ENCODE measurements around the gene HSD17B12. TPM values are rescaled to one million over a fixed set of nuclear protein-coding genes. Genes with fewer than 3 reads are reported as not detected.

The HSD17B12 gene
- total RNA-seq, 4 donors from 2014 or later: 27.9 to 161 (median 99.8) TPM

DNA sequence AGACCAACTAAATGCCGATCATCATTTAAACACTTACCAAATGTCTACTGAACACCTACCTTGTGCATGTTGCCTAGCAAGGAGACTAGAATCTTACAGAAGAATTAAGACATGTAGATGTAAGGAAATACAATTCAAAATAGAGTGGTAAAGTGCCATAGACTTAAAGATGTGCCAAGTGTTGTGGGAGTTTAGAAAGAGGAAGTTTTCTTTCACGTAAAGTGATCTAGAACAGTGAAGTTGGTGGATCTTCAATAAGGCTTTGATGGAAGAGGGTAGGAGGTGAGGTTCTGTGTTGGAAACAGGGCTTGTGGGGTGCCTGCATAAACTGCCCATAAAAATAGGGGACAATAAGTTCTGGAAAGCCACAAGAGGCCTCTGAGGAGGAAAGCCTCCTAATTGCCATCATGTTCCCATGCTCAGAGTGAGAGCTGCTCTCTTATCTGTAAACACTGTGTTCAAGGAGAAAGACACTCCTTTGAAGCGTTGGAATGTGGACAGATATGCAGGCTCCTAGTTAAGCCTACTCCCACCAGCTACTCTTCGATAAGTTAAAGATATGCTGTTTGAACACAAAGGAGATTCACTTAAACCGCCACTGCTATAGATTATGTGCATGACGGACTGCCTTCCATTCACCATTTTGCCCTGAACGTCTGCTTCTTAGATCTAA is 66.7 kb downstream of the HSD17B12 start:
- intact Hi-C loops (cut with DNase I; ENCODE audit: low total_unique reads): no loop called here
- H3K27me3 ChIP-seq: no peaks in the 10 kb centered on the region
- TF ChIP-seq, protein P1, sequence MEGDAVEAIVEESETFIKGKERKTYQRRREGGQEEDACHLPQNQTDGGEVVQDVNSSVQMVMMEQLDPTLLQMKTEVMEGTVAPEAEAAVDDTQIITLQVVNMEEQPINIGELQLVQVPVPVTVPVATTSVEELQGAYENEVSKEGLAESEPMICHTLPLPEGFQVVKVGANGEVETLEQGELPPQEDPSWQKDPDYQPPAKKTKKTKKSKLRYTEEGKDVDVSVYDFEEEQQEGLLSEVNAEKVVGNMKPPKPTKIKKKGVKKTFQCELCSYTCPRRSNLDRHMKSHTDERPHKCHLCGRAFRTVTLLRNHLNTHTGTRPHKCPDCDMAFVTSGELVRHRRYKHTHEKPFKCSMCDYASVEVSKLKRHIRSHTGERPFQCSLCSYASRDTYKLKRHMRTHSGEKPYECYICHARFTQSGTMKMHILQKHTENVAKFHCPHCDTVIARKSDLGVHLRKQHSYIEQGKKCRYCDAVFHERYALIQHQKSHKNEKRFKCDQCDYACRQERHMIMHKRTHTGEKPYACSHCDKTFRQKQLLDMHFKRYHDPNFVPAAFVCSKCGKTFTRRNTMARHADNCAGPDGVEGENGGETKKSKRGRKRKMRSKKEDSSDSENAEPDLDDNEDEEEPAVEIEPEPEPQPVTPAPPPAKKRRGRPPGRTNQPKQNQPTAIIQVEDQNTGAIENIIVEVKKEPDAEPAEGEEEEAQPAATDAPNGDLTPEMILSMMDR (IDR thresholded peaks at IDR 0.05): no peak
- TF ChIP-seq POLR2A (IDR thresholded peaks at IDR 0.05): no peak
- H3K4me3 ChIP-seq: no peak overlapping the region
- DNase-seq: no peak
- H3K4me1 ChIP-seq: no peaks in the 10 kb centered on the region
- H3K36me3 ChIP-seq: no peaks in the 10 kb centered on the region
- H3K27ac ChIP-seq: no peak overlapping the region
- no peaks in the 10 kb centered on the region for H3K9me3 ChIP-seq

DNA sequence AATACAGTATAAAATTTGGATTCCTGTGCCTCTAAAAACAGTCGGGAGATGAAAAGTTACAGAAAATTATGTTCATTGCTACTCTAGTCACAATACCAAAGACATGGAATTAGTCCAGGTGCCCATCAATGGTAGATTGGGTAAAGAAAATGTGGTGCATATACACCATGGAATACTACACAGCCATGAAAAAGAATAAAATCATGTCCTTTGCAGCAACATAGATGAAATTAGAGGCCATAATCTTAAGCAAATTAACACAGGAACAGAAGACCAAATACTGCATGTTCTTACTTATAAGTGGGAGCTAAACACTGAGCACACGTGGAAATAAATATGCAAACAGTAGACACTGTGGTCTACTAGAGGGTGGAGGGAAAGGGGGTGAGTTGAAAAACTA is 67.6 kb downstream of the HSD17B12 start:
- TF ChIP-seq POLR2A (IDR thresholded peaks at IDR 0.05): no peak
- TF ChIP-seq, protein P1 (IDR thresholded peaks at IDR 0.05): no peak
- H3K9me3 ChIP-seq: no peaks in the 10 kb centered on the region
- no peaks in the 10 kb centered on the region for H3K27me3 ChIP-seq
- intact Hi-C loops (cut with DNase I; ENCODE audit: low total_unique reads): no loop called here
- no peaks in the 10 kb centered on the region for H3K36me3 ChIP-seq
- no peak overlapping the region for H3K27ac ChIP-seq
- no peak overlapping the region for H3K4me3 ChIP-seq
- no peak for DNase-seq
- no peaks in the 10 kb centered on the region for H3K4me1 ChIP-seq

DNA sequence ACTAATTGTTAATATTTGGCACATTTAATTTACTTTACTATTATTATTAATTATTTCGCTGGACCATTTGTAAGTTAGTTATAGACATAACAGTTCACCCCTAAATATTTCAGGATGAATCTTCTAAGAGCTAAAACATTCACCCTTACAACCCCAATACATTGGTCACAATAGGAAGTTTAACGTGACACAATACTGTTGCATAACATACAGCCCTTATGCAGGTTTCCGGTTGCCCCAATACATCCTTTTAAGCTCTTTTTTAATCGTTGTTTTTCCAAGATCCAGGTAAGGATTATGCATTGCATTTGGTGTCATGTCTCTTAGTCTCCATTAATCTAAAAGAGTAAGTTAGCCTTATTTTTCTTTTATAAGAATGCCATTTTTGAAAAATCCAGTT is 71.2 kb downstream of the HSD17B12 start:
- no peak overlapping the region for H3K4me3 ChIP-seq
- no peak overlapping the region for H3K27ac ChIP-seq
- no peaks in the 10 kb centered on the region for H3K27me3 ChIP-seq
- no peak for TF ChIP-seq POLR2A (IDR thresholded peaks at IDR 0.05)
- TF ChIP-seq, protein P1 (IDR thresholded peaks at IDR 0.05): no peak
- DNase-seq: no peak
- no peaks in the 10 kb centered on the region for H3K4me1 ChIP-seq
- H3K36me3 ChIP-seq: no peaks in the 10 kb centered on the region
- intact Hi-C loops (cut with DNase I; ENCODE audit: low total_unique reads): no loop called here
- no peaks in the 10 kb centered on the region for H3K9me3 ChIP-seq

DNA sequence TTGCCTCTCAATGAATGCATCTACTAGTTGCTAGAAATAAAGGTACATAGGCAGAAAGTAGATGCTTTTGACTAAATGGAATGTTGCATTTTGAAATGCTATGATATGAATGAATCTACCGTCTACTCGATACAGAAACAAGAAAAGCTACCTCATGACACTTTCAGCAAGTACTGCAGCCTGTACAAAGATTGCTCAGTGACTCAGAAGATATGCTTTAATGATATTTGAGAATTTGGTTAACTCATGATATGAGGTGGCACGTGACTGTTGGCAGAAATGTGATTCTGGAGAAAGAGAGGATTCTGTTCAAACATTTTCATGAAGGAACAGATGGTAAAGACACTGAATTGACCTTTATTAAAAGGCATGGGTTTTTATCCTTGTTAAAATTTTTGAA is 76.0 kb downstream of the HSD17B12 start:
- Histone ChIP-seq H3K4me1 (no peaks in the 10 kb centered on the region), H3K27me3 (no peaks in the 10 kb centered on the region), H3K27ac (no peak overlapping the region), H3K4me3 (no peak overlapping the region), H3K9me3 (no peaks in the 10 kb centered on the region), H3K36me3 (no peaks in the 10 kb centered on the region)
- DNase-seq: no peak
- TF ChIP-seq, protein P1 (IDR thresholded peaks at IDR 0.05): no peak
- TF ChIP-seq POLR2A (IDR thresholded peaks at IDR 0.05): no peak
- intact Hi-C loops (cut with DNase I; ENCODE audit: low total_unique reads): no loop called here

DNA sequence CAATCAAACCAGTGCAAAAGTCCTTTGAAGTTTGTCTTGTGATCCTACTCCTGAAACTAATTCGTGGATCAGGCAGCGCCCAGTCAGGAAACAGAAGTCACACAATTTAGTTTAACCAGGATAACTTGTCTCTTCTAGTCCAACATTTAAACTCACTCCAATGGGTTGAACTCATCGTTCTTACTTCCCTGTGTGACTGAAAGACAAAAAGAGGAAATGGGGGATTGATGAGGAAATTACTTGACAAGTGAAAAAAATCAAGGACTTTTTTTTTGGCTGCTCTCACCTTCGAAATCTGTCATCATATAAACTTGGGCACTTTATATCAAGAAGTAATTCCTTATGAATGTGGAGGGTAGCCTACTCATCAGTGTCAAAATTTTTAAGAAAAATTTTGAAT is 78.4 kb downstream of the HSD17B12 start:
- intact Hi-C loops (cut with DNase I; ENCODE audit: low total_unique reads): no loop called here
- no peak for TF ChIP-seq POLR2A (IDR thresholded peaks at IDR 0.05)
- TF ChIP-seq, protein P1 (IDR thresholded peaks at IDR 0.05): no peak
- Histone ChIP-seq H3K4me1 (no peaks in the 10 kb centered on the region), H3K9me3 (no peaks in the 10 kb centered on the region), H3K27ac (no peak overlapping the region), H3K4me3 (no peak overlapping the region), H3K27me3 (no peaks in the 10 kb centered on the region), H3K36me3 (no peaks in the 10 kb centered on the region)
- no peak for DNase-seq
